ENCODE results near the gene SLC38A3. TPM values are rescaled to one million over a fixed set of nuclear protein-coding genes. Genes with fewer than 3 reads are reported as not detected.

SLC38A3 gene
- total RNA-seq, 1 donor from 2014 or later: 1.2 TPM

DNA sequence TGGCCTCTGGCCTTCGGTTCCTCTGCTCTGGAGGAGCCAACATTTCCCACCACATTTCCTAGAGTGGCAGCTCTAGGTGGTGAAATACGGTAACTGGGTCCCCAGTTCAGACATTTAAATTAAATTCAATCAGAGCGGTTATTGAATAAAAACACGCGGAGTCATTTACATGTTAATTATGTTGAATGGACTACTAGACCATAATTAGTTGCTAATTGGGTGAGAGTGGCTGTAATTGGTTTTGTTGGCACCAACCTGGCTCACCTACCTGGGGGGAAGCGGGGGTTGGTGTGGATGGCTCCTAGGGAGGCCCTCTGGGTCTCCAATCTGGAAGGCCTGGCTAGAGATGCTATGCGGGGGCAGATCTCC, 37.2 kb upstream of the SLC38A3 start:
- no peak for DNase-seq (ENCODE audit: low spot score)
- Mint-ChIP-seq H3K27ac (ENCODE audit: unreplicated experiment) (no peak overlapping the region), H3K4me3 (ENCODE audit: unreplicated experiment) (no peak overlapping the region), H3K9me3 (ENCODE audit: low read depth) (no peaks in the 10 kb centered on the region), H3K36me3 (ENCODE audit: low read depth) (no peaks in the 10 kb centered on the region), H3K4me1 (ENCODE audit: low read depth) (peaks cover 56% of the 10 kb centered on the region), H3K27me3 (ENCODE audit: low read depth) (no peaks in the 10 kb centered on the region)
- TF ChIP-seq, protein P1, sequence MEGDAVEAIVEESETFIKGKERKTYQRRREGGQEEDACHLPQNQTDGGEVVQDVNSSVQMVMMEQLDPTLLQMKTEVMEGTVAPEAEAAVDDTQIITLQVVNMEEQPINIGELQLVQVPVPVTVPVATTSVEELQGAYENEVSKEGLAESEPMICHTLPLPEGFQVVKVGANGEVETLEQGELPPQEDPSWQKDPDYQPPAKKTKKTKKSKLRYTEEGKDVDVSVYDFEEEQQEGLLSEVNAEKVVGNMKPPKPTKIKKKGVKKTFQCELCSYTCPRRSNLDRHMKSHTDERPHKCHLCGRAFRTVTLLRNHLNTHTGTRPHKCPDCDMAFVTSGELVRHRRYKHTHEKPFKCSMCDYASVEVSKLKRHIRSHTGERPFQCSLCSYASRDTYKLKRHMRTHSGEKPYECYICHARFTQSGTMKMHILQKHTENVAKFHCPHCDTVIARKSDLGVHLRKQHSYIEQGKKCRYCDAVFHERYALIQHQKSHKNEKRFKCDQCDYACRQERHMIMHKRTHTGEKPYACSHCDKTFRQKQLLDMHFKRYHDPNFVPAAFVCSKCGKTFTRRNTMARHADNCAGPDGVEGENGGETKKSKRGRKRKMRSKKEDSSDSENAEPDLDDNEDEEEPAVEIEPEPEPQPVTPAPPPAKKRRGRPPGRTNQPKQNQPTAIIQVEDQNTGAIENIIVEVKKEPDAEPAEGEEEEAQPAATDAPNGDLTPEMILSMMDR (IDR thresholded peaks at IDR 0.05): no peak

DNA sequence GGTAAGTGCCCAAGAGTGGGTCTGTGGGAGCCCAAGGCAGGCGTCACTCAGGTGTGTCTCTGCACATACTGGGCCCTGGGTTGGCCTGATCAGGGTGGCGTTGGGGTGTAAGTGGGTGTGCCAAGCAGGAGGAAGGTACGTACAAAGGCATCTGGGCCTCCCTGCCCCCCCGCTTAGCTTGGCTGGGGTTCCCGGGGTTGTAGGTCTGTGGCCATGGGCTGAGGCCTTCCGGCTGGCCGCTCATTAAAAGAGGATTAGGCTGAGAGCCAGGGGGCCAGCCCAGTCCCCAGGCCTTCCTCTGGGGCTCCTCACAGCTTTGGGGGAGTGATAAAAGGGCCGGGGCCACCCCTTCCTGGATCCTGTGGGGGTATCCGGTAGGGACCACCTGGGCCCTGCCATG, 36.7 kb upstream of the SLC38A3 start:
- Mint-ChIP-seq H3K27me3 (ENCODE audit: low read depth) (no peaks in the 10 kb centered on the region), H3K36me3 (ENCODE audit: low read depth) (no peaks in the 10 kb centered on the region), H3K4me3 (ENCODE audit: unreplicated experiment) (no peak overlapping the region), H3K9me3 (ENCODE audit: low read depth) (no peaks in the 10 kb centered on the region), H3K27ac (ENCODE audit: unreplicated experiment) (no peak overlapping the region), H3K4me1 (ENCODE audit: low read depth) (peaks cover 50% of the 10 kb centered on the region)
- TF ChIP-seq, protein P1 (IDR thresholded peaks at IDR 0.05): no peak
- DNase-seq (ENCODE audit: low spot score): no peak

DNA sequence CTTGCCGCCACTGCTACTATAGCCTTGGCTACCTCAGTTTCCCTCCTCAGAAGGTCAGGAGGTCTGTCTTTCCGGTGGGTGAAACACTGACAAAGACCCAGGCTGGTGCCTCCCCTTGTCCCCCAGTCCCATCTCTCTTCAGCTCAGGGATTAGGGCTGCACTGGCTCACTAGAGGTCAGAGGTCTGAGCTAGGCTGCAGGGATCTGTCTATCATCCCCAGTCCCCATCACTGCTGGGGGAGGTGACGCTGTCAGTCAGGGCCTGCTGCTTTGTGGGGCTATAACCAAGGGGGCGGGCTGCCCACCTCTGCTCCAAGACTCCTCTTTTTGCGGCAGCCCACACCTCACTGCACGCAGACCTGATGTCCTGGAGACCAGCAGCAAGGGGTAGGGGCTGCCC, 36.3 kb upstream of the SLC38A3 start:
- no peak for DNase-seq (ENCODE audit: low spot score)
- no peak overlapping the region for H3K4me3 Mint-ChIP-seq (ENCODE audit: unreplicated experiment)
- H3K9me3 Mint-ChIP-seq (ENCODE audit: low read depth): no peaks in the 10 kb centered on the region
- no peak overlapping the region for H3K27ac Mint-ChIP-seq (ENCODE audit: unreplicated experiment)
- peaks cover 2% of the 10 kb centered on the region for H3K36me3 Mint-ChIP-seq (ENCODE audit: low read depth)
- no peaks in the 10 kb centered on the region for H3K27me3 Mint-ChIP-seq (ENCODE audit: low read depth)
- peaks cover 46% of the 10 kb centered on the region for H3K4me1 Mint-ChIP-seq (ENCODE audit: low read depth)
- TF ChIP-seq, protein P1 (IDR thresholded peaks at IDR 0.05): no peak

DNA sequence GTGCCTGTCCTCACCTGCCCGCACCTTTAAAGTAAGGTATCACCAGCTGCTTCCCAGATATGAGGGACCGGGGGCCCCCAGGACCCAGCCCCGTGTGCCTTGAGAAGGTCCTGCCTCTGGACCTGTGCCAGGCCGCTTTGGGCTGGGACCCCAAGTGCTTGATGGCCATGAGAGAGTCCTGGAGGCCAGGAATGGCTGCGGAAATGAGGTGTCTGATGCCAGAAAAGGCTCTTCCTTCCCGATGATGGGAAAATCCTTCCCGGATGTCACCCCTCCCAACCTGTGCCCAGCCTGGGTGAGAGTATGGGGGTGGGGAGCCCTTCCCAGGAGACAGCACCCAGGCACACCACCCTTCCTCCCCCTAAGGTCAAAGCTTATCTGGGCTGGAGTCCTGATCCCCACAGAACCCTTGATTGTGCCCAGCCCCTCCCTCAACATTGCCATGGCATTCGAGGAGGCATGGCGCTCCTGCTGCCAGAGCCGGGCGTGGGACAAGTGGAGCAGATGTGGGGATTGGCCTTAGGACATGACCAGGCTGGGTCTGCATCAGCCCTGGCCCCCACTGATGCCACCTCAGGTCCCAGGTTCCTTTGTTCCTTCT, 35.7 kb upstream of the SLC38A3 start:
- no peak overlapping the region for H3K27ac Mint-ChIP-seq (ENCODE audit: unreplicated experiment)
- peaks cover 41% of the 10 kb centered on the region for H3K4me1 Mint-ChIP-seq (ENCODE audit: low read depth)

DNA sequence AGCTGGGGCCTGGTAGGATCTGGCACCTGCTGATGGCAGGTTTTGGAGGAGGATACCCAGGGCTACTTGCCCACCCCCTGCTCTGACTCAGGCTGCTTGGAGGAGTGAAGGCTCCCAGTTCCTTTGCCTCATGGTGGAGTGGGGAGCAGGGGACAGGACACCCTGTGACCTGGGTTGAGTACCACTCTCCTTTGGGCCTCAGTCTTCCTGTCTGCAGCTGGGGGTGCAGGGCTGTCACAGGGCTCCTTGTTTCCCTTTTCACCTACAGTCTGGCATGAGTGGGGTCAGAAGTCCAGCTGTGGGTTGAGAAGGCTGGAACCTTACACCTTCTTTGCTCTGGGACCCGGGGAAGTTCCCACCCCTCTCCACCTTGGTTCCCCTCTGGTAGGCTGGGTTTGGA, 35.2 kb upstream of the SLC38A3 start:
- H3K27me3 Mint-ChIP-seq (ENCODE audit: low read depth): no peaks in the 10 kb centered on the region
- TF ChIP-seq, protein P1 (IDR thresholded peaks at IDR 0.05): no peak
- H3K27ac Mint-ChIP-seq (ENCODE audit: unreplicated experiment): no peak overlapping the region
- H3K9me3 Mint-ChIP-seq (ENCODE audit: low read depth): no peaks in the 10 kb centered on the region
- H3K4me1 Mint-ChIP-seq (ENCODE audit: low read depth): peaks cover 35% of the 10 kb centered on the region
- no peak for DNase-seq (ENCODE audit: low spot score)
- no peak overlapping the region for H3K4me3 Mint-ChIP-seq (ENCODE audit: unreplicated experiment)
- peaks cover 2% of the 10 kb centered on the region for H3K36me3 Mint-ChIP-seq (ENCODE audit: low read depth)

More for the DNA sequence above, 35.7 kb upstream of the SLC38A3 start:
- peaks cover 2% of the 10 kb centered on the region for H3K36me3 Mint-ChIP-seq (ENCODE audit: low read depth)
- no peak for DNase-seq (ENCODE audit: low spot score)
- H3K9me3 Mint-ChIP-seq (ENCODE audit: low read depth): no peaks in the 10 kb centered on the region
- TF ChIP-seq, protein P1 (IDR thresholded peaks at IDR 0.05): no peak
- no peak overlapping the region for H3K4me3 Mint-ChIP-seq (ENCODE audit: unreplicated experiment)
- no peaks in the 10 kb centered on the region for H3K27me3 Mint-ChIP-seq (ENCODE audit: low read depth)
